Osteoblast (primary cell): ENCODE results near the gene TMEM237. TPM values are rescaled to one million over a fixed set of nuclear protein-coding genes. Genes with fewer than 3 reads are reported as not detected.

Experiments used
- DNase-seq: peaks from one replicate; pipeline ENCODE4 v3.0.0; 2011; ENCODE audit warnings: low spot score, mixed read lengths; ENCODE audit not compliant: insufficient read length; ENCODE audit errors: missing footprints
- H2AFZ ChIP-seq: 2 replicates; pipeline ENCODE4 v1.6.0; 2011; ENCODE audit warnings: mild to moderate bottlenecking, low read length
- H3K27ac ChIP-seq: 2 replicates; pipeline ENCODE4 v1.5.1; 2011; ENCODE audit warnings: mild to moderate bottlenecking, low read depth, low read length, moderate library complexity
- H3K27me3 ChIP-seq: 2 replicates; pipeline ENCODE4 v1.6.0; 2012; ENCODE audit warnings: mild to moderate bottlenecking, control low read depth, inconsistent platforms, low read length, moderate library complexity; ENCODE audit not compliant: insufficient read depth
- H3K36me3 ChIP-seq: 2 replicates; pipeline ENCODE4 v1.5.1; 2011; ENCODE audit warnings: mild to moderate bottlenecking, low read length, control low read depth, moderate library complexity; ENCODE audit not compliant: insufficient read depth
- H3K4me1 ChIP-seq: 2 replicates; pipeline ENCODE4 v1.5.1; 2011; ENCODE audit warnings: mild to moderate bottlenecking, low read length, control low read depth, moderate library complexity; ENCODE audit not compliant: insufficient read depth
- H3K4me2 ChIP-seq: 2 replicates; pipeline ENCODE4 v1.6.0; 2011; ENCODE audit warnings: mild to moderate bottlenecking, low read length; ENCODE audit not compliant: insufficient read depth
- H3K4me3 ChIP-seq: fragments of 200-600 bp; sonication (generic); 3 replicates; pipeline ENCODE4 v1.5.1; 2012; ENCODE audit warnings: mild to moderate bottlenecking, low read length, inconsistent platforms; ENCODE audit not compliant: insufficient read depth
- H3K79me2 ChIP-seq: 2 replicates; pipeline ENCODE4 v1.6.0; 2012; ENCODE audit warnings: mild to moderate bottlenecking, low read length, control low read depth, inconsistent platforms; ENCODE audit not compliant: insufficient read depth
- H3K9me3 ChIP-seq: 2 replicates; pipeline ENCODE4 v1.5.1; 2011; ENCODE audit warnings: low read depth, low read length, control low read depth
- H4K20me1 ChIP-seq: 2 replicates; pipeline ENCODE4 v1.6.0; 2012; ENCODE audit warnings: mild to moderate bottlenecking, low read length, control low read depth; ENCODE audit not compliant: insufficient read depth
- CTCF ChIP-seq: IDR thresholded peaks from 2 replicates; pipeline ENCODE4 v1.5.1; 2011; ENCODE audit warnings: mild to moderate bottlenecking, low read depth, low read length, moderate library complexity; ENCODE audit errors: extremely low read depth
- total RNA-seq: library from RNA; depleted of rRNA; stranded (reverse); fragments of >200 nt; gene quantifications from 2 replicates; pipeline ENCODE4 v1.2.3, GENCODE V29; 2012

TMEM237 gene, protein sequence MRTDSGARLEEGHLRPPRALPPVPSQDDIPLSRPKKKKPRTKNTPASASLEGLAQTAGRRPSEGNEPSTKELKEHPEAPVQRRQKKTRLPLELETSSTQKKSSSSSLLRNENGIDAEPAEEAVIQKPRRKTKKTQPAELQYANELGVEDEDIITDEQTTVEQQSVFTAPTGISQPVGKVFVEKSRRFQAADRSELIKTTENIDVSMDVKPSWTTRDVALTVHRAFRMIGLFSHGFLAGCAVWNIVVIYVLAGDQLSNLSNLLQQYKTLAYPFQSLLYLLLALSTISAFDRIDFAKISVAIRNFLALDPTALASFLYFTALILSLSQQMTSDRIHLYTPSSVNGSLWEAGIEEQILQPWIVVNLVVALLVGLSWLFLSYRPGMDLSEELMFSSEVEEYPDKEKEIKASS
- 43.6 and 49.6 TPM in 2 replicates for total RNA-seq

DNA sequence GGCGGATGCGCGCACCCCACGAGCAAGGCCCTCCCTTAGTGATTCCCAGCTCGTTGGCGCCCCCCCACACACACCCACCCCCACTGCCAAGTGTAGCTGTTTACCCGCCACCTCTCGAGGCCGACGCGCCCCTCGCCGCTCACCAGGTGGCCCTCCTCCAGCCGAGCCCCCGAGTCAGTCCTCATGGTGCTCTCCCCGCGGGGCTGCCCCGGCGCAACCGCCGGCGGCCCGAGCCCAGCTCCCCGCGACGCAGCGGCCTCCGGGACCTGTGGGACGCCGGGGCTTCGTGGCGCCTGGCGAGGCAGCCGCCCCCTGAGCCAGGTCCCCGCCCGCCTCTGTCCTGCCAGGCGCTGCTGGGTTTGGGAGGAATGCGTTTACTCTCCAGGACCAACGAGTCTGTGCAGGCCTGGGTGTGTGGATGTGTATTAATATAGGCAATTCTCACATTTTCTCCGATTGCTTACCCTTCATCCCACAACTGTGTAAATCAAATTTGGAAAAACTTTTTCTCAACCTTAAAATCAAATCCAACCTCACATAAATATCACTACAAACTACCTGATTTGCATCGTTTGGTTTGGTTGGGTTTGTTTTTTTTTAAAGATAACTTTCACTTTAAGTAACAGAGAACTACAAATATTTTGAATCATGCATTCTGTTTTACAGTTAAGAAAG lies at the start of gene TMEM237:
TSS of gene TMEM237 (minus strand) at position 288 of the 675 bp plus-strand sequence. CDS start at position 185, 103 bp downstream.
- no peak for TF ChIP-seq CTCF
- Histone ChIP-seq H3K79me2 (peaks cover 34% of the 10 kb centered on the region), H3K9me3 (no peaks in the 10 kb centered on the region), H3K4me2 (peak within 1 kb of the TSS; percentile 97), H3K27ac (peak within 1 kb of the TSS; percentile 93), H3K27me3 (no peaks in the 10 kb centered on the region), H3K4me3 (peak within 1 kb of the TSS; percentile 92), H4K20me1 (no peaks in the 10 kb centered on the region), H3K36me3 (peaks cover 8% of the 10 kb centered on the region), H2AFZ (peak within 1 kb of the TSS; percentile 94), H3K4me1 (peaks cover 18% of the 10 kb centered on the region)
- peak; percentile 78 for DNase-seq

- Histone ChIP-seq H3K27ac (no peak overlapping the region), H3K4me1 (no peaks in the 10 kb centered on the region), H3K9me3 (no peaks in the 10 kb centered on the region), H3K79me2 (no peaks in the 10 kb centered on the region), H4K20me1 (no peaks in the 10 kb centered on the region), H3K27me3 (no peaks in the 10 kb centered on the region), H3K4me2 (no peak overlapping the region), H3K4me3 (no peak overlapping the region), H2AFZ (no peak overlapping the region), H3K36me3 (no peaks in the 10 kb centered on the region)
- DNase-seq: no peak
- no peak for TF ChIP-seq CTCF
Measured at GRCh38 chr2:201685156-201685555, 41.9 kb upstream of the TMEM237 start.

DNA sequence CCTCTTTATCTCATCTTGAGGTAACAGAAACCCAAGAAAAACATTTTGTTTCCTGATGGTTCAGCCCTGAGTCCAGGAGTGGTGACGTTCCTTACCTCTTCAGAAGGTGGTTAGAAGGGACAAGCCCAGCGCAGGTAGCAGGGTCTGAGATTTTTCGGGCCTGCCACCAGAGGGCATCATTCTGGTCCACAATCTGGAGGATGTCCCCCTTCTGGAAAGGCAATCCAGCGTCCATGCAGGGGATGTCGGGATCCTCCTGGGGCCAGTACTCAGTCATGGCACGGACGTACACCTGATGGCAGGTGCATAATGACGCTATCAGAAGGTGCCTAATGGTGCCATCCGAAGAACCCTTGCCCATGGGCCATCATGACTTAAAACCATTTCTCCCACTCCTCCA lies 37.4 kb upstream of the TMEM237 start:
- Histone ChIP-seq H3K27me3 (no peaks in the 10 kb centered on the region), H3K79me2 (no peaks in the 10 kb centered on the region), H3K36me3 (peaks cover 3% of the 10 kb centered on the region), H2AFZ (no peak overlapping the region), H3K27ac (no peak overlapping the region), H3K4me3 (no peak overlapping the region), H4K20me1 (no peaks in the 10 kb centered on the region), H3K4me1 (no peaks in the 10 kb centered on the region), H3K4me2 (no peak overlapping the region), H3K9me3 (no peaks in the 10 kb centered on the region)
- peak; percentile 68 for TF ChIP-seq CTCF
- DNase-seq: peak; percentile 72

GRCh38 chr2:201678401-201678800 lies 35.1 kb upstream of the TMEM237 start:
- no peaks in the 10 kb centered on the region for H3K27me3 ChIP-seq
- no peak overlapping the region for H3K4me3 ChIP-seq
- DNase-seq: no peak
- no peak overlapping the region for H3K4me2 ChIP-seq
- no peak overlapping the region for H2AFZ ChIP-seq
- no peaks in the 10 kb centered on the region for H3K9me3 ChIP-seq
- peaks cover 3% of the 10 kb centered on the region for H3K36me3 ChIP-seq
- peaks cover 3% of the 10 kb centered on the region for H3K4me1 ChIP-seq
- H4K20me1 ChIP-seq: no peaks in the 10 kb centered on the region
- no peak for TF ChIP-seq CTCF
- H3K79me2 ChIP-seq: no peaks in the 10 kb centered on the region
- H3K27ac ChIP-seq: no peak overlapping the region
